ENCODE results near the gene DAPK2. TPM values are rescaled to one million over a fixed set of nuclear protein-coding genes. Genes with fewer than 3 reads are reported as not detected.

Gene DAPK2
- polyA plus RNA-seq, 1 of the 3 experiments (the other 2 are of a cell fraction) = 1.4 TPM

GRCh38 chr15:63858448-63858847 is 187.8 kb downstream of the DAPK2 start:
- no peak overlapping the region for H3K4me3 ChIP-seq (ENCODE audit: low read depth in 2 of 2, low read length in 1 of 2)
- WGBS (ENCODE audit: low lambda C conversion rate) = 92% methylated on average over 5 of the region's 5 CpGs
- no peak for TF ChIP-seq MAX (IDR thresholded peaks at IDR 0.05; ENCODE audit: low read depth)
- TF ChIP-seq SMC3 (IDR thresholded peaks at IDR 0.05; ENCODE audit: low read depth, low read length) = no peak
- no peak for TF ChIP-seq FOSL2 (IDR thresholded peaks at IDR 0.05; ENCODE audit: borderline replicate concordance, low read depth)
- no peak for TF ChIP-seq FOXJ3 (CRISPR knock-in tag; IDR thresholded peaks at IDR 0.05)
- TF ChIP-seq CTCF (IDR thresholded peaks at IDR 0.05) = no peak
- no peak for TF ChIP-seq USF1 (IDR thresholded peaks at IDR 0.05; ENCODE audit: borderline replicate concordance, low read depth)
- no peak for TF ChIP-seq ZBTB33 (IDR thresholded peaks at IDR 0.05; ENCODE audit: borderline replicate concordance, low read depth)
- TF ChIP-seq NRF1 (IDR thresholded peaks at IDR 0.05; ENCODE audit: low read depth, low read length) = no peak
- TF ChIP-seq REST (IDR thresholded peaks at IDR 0.05; ENCODE audit: low read depth, low read length) = no peak
- TF ChIP-seq YY1 (IDR thresholded peaks at IDR 0.05; ENCODE audit: low read depth) = no peak
- no peak for TF ChIP-seq PBX3 (IDR thresholded peaks at IDR 0.05)
- TF ChIP-seq POLR2AphosphoS5 (IDR thresholded peaks at IDR 0.05; ENCODE audit: low read depth, low read length) = no peak
- no peak for TF ChIP-seq EZH2phosphoT487 (IDR thresholded peaks at IDR 0.05; ENCODE audit: borderline replicate concordance, low read depth)
- TF ChIP-seq JUND (IDR thresholded peaks at IDR 0.05) = no peak
- TF ChIP-seq USF2 (IDR thresholded peaks at IDR 0.05; ENCODE audit: borderline replicate concordance, low read depth, low read length) = no peak
- TF ChIP-seq TEAD4 (IDR thresholded peaks at IDR 0.05; ENCODE audit: borderline replicate concordance, insufficient read depth) = no peak
- no peak for TF ChIP-seq IRF3 (IDR thresholded peaks at IDR 0.05; ENCODE audit: low read depth, low read length)
- no peak for TF ChIP-seq NFIC (IDR thresholded peaks at IDR 0.05; ENCODE audit: borderline replicate concordance)
- TF ChIP-seq FOXM1 (IDR thresholded peaks at IDR 0.05; ENCODE audit: low read depth) = no peak
- no peak for TF ChIP-seq SIN3A (IDR thresholded peaks at IDR 0.05; ENCODE audit: borderline replicate concordance, low read depth, low read length)
- no peaks in the 10 kb centered on the region for H3K27me3 ChIP-seq (ENCODE audit: insufficient read depth)
- H3K9me2 ChIP-seq = no peaks in the 10 kb centered on the region
- H4K20me1 ChIP-seq (ENCODE audit: insufficient read depth) = no peaks in the 10 kb centered on the region
- H3K79me2 ChIP-seq (ENCODE audit: insufficient read depth) = no peaks in the 10 kb centered on the region
- DNase-seq = no peak
- H3F3A ChIP-seq (replicated peaks; ENCODE audit: insufficient read depth) = peaks cover 10% of the 10 kb centered on the region
- POLR2A ChIA-PET = no interaction called here
- no peaks in the 10 kb centered on the region for H3K9me3 ChIP-seq
- CTCF ChIA-PET = interaction anchor here (1.3 to 1.4 kb wide), 3 partner anchors 32 to 209 kb away, joined by 3 to 5 read pairs (median 5); no protein-coding TSS in a partner anchor
- no peak overlapping the region for H2AFZ ChIP-seq (ENCODE audit: low read depth)
- no peaks in the 10 kb centered on the region for H3K36me3 ChIP-seq (replicated peaks in 1 of 2; ENCODE audit: control insufficient read depth in 1 of 2, insufficient read depth in 2 of 2, low read length in 1 of 2)
- no peak overlapping the region for H3K27ac ChIP-seq (ENCODE audit: low read depth in 2 of 2, low read length in 1 of 2)
- no peak overlapping the region for H3K4me2 ChIP-seq
- H3K4me1 ChIP-seq (ENCODE audit: control insufficient read depth in 1 of 2, insufficient read depth in 2 of 2, low read depth in 1 of 2, low read length in 1 of 2) = peaks cover 12 to 14% of the 10 kb centered on the region in 2 experiments
- no peak overlapping the region for H3K9ac ChIP-seq

Data from SK-N-SH (cell line).